Measurements from ENCODE around the gene CKS1B.

- TF ChIP-seq REST (IDR thresholded peaks at IDR 0.05; ENCODE audit: insufficient read depth in 1 of 2, low read depth in 2 of 2, low read length in 2 of 2) (no peak), TAF1 (IDR thresholded peaks at IDR 0.05; ENCODE audit: borderline replicate concordance, insufficient read depth, low read length) (no peak)
Observed at GRCh38 chr1:155001425-155001674, 26.9 kb downstream of the CKS1B start.
